ENCODE data around the gene ZSCAN18.

ZSCAN18 gene

GRCh38 chr19:58086825-58087710 lies 11.0 kb downstream of the ZSCAN18 start:
- no peak for DNase-seq (ENCODE audit: low read depth, low spot score)

GRCh38 chr19:58085348-58085875 lies 12.6 kb downstream of the ZSCAN18 start:
- DNase-seq (ENCODE audit: low read depth, low spot score), result no peak

GRCh38 chr19:58084596-58085347 lies 13.3 kb downstream of the ZSCAN18 start:
- no peak for DNase-seq (ENCODE audit: low read depth, low spot score)

GRCh38 chr19:58083021-58083420 lies 15.0 kb downstream of the ZSCAN18 start:
- no peak for DNase-seq (ENCODE audit: low read depth, low spot score)

GRCh38 chr19:58079792-58080191 lies 18.2 kb downstream of the ZSCAN18 start:
- DNase-seq (ENCODE audit: low read depth, low spot score), result no peak

- no peak for DNase-seq (ENCODE audit: low read depth, low spot score)
These were observed 30.7 kb downstream of the ZSCAN18 start for GRCh38 chr19:58067240-58067912.

GRCh38 chr19:58063712-58064111 lies 34.3 kb downstream of the ZSCAN18 start:
- DNase-seq (ENCODE audit: low read depth, low spot score), result no peak

- no peak for DNase-seq (ENCODE audit: low read depth, low spot score)
These were observed 37.8 kb downstream of the ZSCAN18 start for GRCh38 chr19:58060231-58060630.

GRCh38 chr19:58059671-58060078 lies 38.4 kb downstream of the ZSCAN18 start:
- no peak for DNase-seq (ENCODE audit: low read depth, low spot score)

- DNase-seq (ENCODE audit: low read depth, low spot score), result no peak
These were observed 38.9 kb downstream of the ZSCAN18 start, which contains the start of gene ZNF135 for GRCh38 chr19:58059003-58059670. Gene ZNF135, plus strand, starts transcription at chr19:58059282. Its CDS starts 721 bp downstream, at chr19:58060003.

GRCh38 chr19:58058467-58058866 lies 39.6 kb downstream of the ZSCAN18 start:
- no peak for DNase-seq (ENCODE audit: low read depth, low spot score)

- DNase-seq (ENCODE audit: low read depth, low spot score), result no peak
These were observed 41.2 kb downstream of the ZSCAN18 start for GRCh38 chr19:58056861-58057260.

- no peak for DNase-seq (ENCODE audit: low read depth, low spot score)
These were observed 41.8 kb downstream of the ZSCAN18 start for GRCh38 chr19:58056261-58056660.

GRCh38 chr19:58054901-58055874 lies 42.8 kb downstream of the ZSCAN18 start:
- DNase-seq (ENCODE audit: low read depth, low spot score), result no peak

- DNase-seq (ENCODE audit: low read depth, low spot score), result no peak
These were observed 44.4 kb downstream of the ZSCAN18 start for GRCh38 chr19:58053480-58054156.

- DNase-seq (ENCODE audit: low read depth, low spot score), result no peak
These were observed 45.8 kb downstream of the ZSCAN18 start for GRCh38 chr19:58052256-58052655.

- DNase-seq (ENCODE audit: low read depth, low spot score), result no peak
These were observed 50.4 kb downstream of the ZSCAN18 start for GRCh38 chr19:58047672-58048071.

- no peak for DNase-seq (ENCODE audit: low read depth, low spot score)
These were observed 51.2 kb downstream of the ZSCAN18 start for GRCh38 chr19:58046856-58047255.

GRCh38 chr19:58045411-58046050 lies 52.5 kb downstream of the ZSCAN18 start:
- no peak for DNase-seq (ENCODE audit: low read depth, low spot score)
